NCI-H748 treated with DMSO at 0.1 percent for 48 hours (cell line): ENCODE data around the gene GNAI2.
"Not testable (repeated sequence)": the region's sequence is repeated elsewhere in the genome, so short reads cannot be mapped to it uniquely, and the experiment has no call there.

Experiments used
- DNase-seq: peaks from one replicate; lab custom pipeline; 2025; lab: John Stamatoyannopoulos, UW

Gene GNAI2

DNA sequence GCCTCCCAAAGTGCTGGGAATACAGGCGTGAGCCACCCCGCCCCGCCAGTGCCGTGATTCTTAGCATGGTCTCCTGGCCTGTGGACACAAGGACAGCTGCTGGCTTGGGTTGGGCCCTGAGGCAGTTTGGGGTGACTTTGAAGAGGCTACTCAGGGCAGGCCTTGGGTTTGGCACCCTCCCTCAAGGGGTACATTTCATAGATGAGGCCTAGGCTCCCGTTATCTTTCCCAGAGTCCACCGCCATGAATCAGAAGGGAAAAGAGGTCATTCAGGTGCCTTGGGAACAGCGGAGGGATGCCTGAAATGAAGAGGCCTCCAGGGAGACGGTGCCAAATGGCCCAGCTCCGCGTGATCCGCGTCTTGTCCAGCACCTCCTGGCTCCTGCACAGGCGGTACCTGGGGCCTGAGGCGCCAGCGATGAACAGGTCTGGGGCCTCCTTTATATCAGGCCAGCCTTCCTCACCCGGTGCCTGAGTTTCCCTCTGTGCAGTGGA, 9.3 kb downstream of the GNAI2 start:
- DNase-seq, result no peak

DNA sequence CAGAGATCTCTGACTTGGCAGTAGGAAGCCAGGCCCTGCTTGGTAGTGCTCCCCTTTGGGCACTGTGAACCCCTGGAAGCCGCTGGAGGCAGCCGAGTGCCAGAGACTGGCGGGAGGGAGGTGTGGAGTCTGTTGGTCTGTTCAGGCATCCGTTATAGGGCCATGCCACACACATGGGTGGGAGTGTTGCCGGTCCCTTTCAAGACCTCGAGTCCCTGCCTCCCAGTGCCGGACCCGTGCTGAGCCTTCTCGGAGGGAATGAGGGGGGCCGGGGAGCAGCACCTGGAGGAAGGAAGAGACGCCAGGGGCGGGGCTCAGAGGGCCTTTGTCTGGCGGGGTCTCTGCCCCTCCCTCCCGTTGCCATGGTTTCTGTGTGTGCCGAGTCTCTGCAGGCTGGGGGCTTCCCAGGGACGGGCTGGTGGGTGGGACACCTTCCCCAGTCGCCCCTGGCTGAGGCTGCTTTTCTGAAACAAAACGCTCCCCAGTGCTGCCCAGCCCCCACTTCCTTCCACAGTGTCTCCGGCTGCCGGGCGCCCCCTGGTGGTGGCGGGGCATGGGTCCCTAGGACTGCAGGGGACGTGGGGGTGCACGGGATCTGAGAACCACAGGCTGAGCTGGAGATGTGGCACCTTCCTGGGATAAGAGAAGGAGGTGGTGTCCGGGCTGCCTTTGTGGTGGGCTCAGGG, 10.0 kb downstream of the GNAI2 start:
- DNase-seq, result peak; percentile 34

DNA sequence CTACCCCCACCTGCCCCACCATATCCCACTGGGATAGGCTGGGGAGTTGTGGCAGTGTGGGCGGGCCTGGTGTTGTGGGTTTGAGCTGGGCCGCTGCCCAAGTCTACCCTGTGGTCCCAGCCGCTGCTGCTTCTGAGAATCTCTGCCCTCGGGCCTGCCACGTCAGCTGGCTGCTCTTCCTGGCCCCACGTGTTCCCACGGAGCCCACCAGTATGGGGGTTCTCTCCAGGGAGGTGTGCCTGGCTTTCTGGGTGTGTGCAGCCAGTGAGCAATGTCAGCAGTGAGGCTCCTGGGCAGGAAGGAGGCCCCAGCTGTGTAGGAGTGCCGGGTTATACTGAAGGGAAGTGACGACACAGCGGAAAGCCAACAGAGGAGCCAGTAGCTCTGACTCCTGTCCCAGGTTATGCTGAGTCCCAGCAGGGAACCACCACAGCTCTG, 10.5 kb downstream of the GNAI2 start:
- no peak for DNase-seq

DNA sequence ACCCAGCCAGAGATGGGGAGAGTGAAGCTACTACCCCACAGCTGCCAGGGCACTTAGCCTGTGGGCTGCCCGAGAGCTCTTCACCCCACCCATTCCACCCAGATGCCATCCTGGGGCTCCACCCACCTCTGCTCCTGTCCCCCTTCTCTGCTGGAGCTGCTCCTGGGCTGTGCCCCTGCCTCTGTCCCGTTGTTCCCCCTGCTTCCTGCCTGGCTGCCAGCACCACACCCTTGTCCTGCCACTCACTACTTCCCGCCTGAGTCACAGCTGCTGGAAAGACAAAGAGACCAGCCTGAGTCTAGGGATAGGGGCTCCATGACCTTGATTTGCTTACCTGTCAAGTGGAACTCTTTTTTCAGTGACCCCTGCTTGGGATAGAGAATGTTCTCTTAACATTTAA, 12.4 kb downstream of the GNAI2 start:
- DNase-seq, result no peak

DNA sequence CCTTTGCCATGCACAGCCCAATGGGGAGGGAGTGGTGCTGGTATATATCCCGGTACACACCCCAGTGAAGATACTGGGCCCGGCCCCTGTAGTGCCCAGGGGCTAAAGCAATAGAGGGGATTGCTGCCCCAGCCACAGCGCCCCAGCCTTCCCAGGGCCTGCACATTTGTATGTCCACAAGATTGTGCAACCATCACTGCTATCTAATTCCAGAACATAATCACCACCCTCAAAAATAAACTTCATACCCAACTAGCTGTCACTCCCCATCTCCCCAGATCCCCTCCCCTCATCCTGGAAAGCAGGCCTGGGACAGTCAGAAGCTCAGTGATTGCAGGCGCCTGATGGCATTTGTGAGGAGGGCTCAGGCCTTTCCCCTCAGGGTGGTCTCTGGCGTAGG, 13.5 kb downstream of the GNAI2 start:
- no peak for DNase-seq

DNA sequence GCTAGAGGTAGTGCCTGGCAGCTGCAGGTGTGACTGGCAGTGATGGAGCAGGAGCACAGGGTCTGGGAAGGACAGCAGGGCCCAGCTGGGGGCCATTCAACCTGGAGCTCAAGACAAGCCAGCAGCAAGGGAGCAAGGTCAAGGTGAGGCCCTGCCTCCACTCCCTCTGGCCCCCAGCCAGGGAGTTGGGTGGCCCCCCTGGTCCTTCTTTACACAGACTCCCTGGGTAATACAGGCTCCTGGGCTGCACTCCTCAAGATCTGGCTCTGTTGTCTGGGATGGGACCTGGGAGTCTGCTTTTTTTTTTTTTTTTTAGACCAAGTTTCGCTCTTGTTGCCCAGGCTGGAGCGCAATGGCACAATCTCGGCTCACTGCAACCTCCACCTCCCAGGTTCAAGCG, 14.5 kb downstream of the GNAI2 start:
- no peak for DNase-seq

DNA sequence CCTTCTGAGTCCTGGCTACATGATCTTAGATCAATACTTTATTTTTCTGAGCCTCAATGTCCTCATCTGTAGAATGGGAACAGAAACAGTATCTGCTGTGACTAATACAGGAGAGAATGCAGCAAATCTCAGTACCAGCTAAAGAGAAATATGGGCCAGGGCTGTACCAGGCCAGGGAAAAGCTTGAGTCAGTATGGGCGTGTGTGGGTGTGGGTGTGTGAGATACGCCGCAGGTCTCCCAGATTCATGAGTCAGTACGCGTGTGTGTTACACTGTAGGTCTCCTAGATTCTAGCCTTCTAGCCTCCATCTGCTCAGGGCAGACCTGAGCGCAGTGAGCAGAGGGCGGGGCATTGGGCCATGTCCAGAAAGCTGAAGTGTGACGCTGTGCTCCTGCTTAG, 15.2 kb downstream of the GNAI2 start:
- DNase-seq, result no peak

DNA sequence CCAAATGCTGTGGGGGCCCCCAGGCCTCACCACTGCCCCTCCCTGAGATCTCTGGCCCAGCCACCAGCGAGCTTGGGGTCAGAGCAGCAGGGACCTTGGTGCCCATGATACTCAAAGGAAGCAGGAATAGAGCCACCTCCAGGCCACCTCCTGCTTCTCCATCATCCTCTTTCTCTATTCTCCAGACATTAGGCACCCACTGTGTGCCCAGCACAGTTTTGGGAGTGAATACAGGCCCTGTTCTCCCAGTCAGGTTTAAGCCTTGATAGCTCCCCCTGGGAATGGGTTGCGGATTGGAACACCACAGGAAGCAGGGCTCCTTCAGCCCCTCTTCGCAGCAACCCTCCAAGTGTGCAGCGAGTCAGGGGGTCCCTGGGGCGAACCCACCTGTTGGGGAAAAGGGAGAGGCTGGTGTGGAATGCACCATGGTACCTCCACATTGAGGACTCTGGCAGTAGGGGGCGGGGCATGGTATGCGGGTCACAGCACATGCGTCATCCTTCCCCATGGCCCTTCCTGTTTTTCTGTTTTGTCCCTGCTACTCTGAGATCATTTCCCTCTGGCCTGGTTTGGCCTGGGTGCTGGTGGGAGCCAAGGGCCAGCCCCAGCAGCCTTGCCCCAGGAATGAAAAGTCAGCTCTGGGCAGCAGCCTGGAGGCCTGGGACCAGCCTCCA, 18.7 kb downstream of the GNAI2 start:
- DNase-seq, result no peak

DNA sequence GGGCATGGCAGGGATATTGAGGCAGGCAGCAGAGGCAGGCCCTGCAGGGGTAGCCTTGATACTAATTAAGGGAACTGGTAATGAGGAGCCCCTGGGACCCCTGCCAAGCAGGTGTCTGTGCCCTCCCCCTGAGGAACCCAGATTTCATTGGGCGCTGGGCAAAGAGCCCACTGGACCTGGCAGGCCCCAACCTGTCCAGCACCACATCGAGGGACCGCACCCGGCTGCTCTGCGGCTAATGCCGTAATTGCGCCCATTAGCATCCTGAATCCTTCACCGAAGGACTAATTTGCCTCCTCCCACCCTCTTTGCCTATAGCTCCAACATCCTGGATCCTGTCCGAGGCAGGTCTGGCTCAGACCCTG, 19.2 kb downstream of the GNAI2 start:
- DNase-seq, result no peak

DNA sequence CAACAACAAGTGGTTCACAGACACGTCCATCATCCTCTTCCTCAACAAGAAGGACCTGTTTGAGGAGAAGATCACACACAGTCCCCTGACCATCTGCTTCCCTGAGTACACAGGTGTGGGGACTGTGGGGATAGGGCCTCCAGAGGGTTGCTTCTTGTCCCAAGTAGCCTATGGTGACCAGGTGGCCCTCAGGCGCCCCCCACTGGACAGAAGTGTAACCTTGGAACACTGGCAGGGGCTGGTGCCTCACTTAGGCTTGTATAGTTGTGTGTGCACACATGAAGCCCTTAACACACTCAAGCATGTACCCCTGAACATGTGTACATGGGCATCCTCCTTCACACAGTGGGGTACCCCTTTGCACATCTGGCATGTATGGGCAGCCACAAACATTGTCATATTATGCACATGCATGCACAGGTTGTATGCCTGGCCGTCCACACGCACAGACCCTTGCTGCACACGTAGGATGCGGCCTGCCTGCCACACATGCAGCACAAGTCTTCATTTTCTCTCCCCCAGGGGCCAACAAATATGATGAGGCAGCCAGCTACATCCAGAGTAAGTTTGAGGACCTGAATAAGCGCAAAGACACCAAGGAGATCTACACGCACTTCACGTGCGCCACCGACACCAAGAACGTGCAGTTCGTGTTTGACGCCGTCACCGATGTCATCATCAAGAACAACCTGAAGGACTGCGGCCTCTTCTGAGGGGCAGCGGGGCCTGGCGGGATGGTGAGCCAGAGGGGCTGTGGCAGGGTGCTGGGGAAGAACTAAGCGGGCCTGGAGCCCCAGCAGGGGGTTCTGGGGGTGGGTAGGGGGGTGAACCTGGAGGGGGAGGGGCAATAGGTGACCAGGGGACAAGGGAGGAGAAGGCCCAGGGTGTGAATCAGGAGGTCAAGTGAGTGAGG, 21.2 kb downstream of the GNAI2 start:
- no peak for DNase-seq

DNA sequence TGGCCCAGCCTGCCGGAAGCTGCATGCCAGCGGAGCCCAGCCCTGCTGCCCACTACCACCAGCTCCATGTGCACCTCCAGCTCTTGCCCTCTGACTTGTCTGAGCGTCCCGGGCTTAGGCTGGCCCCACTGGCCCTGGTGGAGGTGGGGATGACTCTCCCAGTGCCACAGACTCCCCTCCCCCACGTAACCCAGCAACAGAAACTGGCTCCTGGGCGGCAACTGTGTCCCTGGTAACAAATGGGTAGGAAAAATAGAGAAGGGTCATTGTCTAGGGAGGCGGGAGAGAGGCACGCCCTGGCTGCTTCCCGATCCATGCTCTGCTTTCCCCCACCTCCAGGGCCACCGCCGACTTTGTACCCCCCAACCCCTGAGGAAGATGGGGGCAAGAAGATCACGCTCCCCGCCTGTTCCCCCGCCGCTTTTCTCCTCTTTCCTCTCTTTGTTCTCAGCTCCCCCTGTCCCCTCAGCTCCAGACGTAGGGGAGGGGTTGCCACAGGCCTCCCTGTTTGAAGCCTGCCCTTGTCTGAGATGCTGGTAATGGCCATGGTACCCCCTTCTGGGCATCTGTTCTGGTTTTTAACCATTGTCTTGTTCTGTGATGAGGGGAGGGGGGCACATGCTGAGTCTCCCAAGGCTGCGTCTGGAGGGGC, 22.2 kb downstream of the GNAI2 start:
- DNase-seq, result no peak

DNA sequence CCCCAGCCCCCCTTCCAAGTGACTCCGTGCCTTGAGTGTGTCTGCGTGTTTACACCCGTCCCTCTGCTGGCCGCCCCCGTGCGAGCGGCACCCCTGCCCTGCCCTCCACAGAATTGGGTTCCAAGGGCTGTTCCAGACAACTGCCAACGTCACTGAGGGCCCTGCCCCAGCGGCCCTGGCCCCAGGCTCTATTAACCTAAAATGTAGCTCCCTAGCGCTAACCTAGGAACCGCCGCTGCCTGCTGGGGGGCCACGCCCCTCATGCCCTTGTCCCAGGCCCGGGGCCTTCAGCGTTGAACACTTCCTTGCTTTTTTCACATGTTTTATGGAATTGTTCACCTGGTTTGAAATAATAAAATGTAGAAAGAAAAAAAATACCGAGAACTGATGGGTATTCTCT, 23.0 kb downstream of the GNAI2 start:
- DNase-seq, result no peak

DNA sequence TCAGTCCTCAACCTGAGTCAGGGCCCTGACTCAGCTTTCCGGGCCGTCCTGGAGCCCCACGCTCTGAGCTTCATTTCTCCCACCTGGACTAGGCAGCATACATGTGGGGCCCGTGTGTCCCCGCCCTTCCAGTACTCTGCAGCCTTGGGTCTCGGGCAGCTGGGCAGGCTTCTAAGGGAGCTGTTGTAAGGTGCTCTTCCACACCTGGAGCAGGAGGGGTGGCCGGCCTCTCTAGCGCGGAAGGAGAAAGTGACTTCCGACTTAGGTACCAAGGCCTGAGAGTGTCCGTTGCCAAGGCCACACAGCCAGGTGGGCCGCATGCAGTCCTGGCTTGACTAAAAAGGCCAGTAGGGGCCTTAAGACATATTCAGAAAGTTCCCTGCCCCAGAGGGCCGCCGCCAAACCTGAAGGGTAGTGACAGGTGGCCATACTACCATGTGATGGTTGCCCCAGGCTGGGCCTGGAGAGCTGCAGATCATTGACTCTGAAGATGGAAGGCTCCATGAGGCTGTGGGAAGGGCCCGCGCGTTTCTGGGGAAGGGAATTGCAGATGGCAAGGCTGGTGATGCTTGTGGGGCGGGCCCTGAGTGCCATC, 23.5 kb downstream of the GNAI2 start:
- no peak for DNase-seq

DNA sequence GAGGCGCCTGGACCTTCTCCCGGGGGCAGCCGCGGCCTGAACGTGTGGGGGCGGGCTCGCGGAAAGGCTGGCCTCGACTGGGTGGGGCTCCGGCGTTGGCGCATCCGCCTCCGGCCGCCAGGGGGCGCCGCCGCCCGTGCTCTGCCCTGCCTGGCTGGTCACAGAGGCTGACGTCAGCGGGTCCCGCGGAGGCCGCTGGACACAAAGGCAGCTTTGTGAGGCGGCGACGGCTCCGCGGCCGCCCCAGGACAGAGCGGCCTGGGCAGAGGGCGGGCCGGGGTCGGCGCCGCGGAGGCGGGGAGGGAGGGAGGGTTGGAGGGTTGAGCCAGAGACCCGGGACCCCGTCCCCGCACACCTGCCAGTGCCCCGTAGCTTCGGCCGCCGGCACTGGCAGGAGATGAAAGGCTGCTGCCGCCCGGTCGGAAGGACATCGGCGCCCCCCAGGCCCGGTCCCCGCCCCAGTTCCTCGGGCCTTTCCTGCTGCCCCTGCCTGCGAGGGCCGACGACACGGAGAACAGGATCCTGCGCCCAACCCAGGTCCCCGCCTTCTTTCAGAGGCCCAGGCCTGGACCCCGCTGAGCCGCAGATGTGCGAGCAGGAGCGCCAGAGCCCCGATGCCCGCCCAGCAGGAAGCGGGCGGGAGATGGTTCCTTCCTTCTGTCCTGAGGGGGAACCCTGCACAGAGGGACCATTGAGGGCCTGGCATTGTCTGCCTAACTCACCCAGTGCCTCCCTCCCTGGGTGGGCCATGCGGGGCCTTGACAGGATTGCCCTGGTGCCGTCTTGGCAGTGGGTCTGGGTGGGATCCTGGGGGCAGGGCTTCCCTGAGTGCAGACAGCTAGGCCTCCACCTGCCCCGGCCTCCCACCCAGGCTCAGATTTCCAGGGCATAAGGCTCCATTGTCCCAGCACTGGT, 24.3 kb downstream of the GNAI2 start:
- DNase-seq, result peak; percentile 74

DNA sequence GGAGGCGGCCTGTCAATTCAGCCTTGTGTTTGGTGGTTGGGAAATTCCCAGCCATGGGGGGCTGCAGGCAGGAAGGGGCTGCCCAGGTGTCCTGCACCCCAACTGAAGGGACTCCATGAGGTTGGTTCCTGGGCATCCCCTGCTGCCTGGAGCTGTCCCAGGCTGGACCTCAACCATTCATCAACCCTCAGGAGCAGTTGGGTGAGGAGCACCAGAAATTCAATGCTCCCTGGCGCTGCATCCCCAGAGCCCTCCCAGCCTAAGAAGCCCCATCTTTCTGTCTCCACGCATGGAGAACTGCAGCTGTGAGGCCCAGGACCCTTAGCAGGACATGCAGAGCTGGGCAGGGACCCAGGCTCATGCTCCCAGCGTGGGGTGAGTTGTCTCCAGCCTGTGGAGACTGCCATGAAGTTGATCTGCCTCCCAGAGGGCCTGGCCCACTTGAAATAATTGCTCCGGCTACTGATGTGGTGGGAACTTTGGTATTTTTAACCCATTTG, 25.0 kb downstream of the GNAI2 start:
- no peak for DNase-seq

DNA sequence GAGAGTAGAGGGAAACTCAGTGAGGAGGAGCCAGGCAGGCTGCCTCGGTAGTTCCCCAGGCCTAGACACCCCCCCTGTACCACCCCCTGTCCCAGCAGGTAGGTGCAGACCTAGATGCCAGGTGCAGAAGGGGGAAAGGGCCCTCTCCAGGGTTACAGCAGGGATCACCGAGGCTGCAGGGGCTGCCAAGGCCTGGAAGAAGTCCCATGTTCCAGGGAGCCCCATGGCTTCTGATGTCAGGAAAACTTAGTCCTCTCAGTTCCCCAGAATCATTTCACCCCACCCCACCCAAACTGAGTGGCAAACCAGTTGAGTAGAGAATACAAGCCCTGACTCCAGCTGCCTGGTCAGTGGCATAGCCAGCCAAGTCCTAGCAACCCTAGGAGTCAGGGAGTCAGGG, 25.5 kb downstream of the GNAI2 start:
- no peak for DNase-seq

DNA sequence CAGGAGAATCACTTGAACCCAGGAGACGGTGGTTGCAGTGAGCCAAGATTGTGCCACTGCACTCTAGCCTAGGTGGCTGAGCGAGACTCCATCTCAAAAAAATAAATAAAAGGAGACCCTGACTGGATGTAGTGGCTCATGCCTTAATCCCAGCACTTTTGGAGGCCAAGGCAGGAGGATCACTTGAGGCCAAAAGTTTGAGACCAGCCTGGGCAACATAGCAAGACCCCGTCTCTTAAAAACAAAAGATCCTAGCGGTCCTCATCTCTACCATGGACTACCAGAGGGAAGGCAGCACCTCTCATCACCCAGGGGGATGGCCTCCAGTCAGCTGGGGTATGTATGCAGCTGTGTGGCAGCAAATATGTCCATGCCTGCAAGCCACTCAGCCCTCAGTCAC, 26.2 kb downstream of the GNAI2 start:
- not testable (repeated sequence) for DNase-seq

DNA sequence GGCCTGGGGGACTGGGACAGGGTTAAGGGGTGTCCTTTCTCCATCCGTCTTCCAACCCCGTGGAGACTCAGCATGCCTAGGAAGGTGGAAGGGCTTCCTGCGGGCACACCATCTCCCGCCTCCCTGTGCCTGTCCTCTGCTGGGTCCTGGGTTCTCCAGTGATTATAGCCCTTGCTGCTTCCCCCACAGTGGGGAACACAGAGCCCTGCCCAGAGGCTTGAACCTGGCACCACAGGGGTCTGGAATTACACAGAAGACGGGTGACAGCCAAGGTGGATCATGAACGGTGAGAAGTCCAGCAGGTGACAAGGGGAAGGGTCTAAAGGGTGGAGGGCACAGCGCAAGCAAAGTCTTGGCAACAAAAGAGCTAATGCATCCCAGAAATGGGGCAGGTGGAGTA, 26.8 kb downstream of the GNAI2 start:
- no peak for DNase-seq

DNA sequence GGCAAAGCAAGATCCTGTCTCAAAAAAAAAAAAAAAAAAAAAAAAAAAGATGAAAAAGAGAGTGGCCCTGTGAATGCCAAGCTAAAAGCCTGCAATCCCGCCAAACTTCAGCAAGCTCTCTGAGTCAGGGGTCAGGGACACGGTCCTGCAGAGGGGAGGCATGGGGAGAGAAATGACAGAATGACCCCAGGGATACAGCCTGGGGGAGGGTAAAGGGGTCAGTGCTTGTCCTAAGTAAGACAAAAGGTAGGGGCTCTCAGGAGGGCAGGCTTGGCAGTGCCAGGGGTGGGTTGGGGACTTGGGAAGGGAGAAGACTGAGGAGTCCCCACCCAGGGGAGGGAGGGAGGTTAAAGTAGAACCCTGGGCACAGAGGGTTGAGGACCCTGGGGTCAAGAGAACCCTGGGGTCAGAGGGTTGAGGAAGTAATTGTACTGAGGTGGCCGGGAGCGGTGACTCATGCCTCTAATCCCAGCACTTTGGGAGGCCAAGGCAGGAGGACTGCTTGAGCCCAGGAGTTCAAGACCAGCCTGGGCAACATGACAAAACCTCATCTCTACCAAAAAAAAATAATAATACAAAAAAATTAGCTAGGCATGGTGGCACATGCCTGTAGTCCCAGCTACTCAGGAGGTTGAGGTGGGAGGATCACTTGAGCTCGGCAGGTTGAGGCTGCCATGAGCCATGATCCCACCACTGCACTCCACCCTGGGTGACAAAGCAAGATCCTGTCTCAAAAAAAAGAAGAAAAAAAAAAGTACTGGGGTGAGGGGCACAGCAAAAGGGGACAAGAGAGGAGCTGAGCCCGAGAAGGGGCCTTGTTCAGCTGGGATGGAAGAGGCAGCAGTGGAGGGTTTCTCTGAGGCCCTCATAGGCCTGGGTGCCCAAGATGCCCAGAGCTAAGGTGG, 27.7 kb downstream of the GNAI2 start:
- no peak for DNase-seq
